ENCODE data around the gene IER5. TPM values are rescaled to one million over a fixed set of nuclear protein-coding genes. Genes with fewer than 3 reads are reported as not detected.

The IER5 gene
- total RNA-seq, 1 donor from 2014 or later: 18.0 TPM

DNA sequence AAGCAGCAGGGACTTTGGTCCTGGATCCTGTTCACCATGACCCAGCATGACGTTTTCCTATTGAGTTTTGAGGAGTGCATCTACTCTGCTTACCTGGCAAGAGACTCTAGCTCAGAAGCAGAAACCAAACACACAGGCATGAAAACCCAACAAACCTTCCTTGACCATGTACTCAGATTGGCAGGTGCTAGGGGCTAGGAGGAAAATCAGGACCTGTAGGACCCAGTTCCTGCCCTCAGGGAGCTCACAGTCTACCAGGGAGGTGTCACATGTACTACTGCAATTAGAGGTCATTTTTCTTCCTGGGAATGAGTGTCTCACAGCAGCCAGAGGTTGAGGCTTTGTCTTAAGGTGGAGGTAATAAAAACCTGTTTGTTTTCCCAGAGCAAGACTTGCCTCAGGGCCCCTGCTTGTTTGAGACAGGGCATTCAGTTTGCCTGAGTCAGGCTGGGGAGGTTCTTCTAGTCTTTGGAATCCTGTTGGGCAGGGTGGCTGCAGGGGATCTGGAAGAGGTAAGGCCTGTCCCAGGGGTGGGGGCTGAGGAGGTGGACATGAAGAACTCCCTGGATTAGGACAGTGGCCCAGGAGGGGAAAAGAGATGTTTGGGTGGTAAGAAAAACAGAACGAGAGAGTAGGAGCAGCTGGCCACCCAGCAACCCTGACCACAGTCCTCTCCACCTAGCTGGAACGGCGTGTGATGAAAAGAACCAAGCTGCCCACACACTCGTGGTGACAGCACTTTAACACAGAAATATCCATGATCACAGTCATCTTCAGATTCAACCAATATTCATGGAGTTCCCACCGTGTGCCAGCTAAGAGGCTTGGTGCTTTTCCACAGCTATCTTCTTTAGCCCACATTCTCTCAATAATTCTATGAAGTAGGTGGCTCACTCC, 30.8 kb downstream of the IER5 start:
- DNase-seq (ENCODE audit: low spot score): no peak
- TF ChIP-seq, protein P1, sequence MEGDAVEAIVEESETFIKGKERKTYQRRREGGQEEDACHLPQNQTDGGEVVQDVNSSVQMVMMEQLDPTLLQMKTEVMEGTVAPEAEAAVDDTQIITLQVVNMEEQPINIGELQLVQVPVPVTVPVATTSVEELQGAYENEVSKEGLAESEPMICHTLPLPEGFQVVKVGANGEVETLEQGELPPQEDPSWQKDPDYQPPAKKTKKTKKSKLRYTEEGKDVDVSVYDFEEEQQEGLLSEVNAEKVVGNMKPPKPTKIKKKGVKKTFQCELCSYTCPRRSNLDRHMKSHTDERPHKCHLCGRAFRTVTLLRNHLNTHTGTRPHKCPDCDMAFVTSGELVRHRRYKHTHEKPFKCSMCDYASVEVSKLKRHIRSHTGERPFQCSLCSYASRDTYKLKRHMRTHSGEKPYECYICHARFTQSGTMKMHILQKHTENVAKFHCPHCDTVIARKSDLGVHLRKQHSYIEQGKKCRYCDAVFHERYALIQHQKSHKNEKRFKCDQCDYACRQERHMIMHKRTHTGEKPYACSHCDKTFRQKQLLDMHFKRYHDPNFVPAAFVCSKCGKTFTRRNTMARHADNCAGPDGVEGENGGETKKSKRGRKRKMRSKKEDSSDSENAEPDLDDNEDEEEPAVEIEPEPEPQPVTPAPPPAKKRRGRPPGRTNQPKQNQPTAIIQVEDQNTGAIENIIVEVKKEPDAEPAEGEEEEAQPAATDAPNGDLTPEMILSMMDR (IDR thresholded peaks at IDR 0.05; ENCODE audit: unreplicated experiment): no peak
- Mint-ChIP-seq H3K27ac (ENCODE audit: unreplicated experiment) (no peak overlapping the region), H3K4me3 (ENCODE audit: unreplicated experiment) (no peak overlapping the region), H3K4me1 (ENCODE audit: unreplicated experiment) (peaks cover 16% of the 10 kb centered on the region), H3K9me3 (ENCODE audit: unreplicated experiment) (no peaks in the 10 kb centered on the region), H3K27me3 (ENCODE audit: unreplicated experiment) (peaks cover 15% of the 10 kb centered on the region), H3K36me3 (ENCODE audit: low read depth, unreplicated experiment) (peaks cover 3% of the 10 kb centered on the region)

DNA sequence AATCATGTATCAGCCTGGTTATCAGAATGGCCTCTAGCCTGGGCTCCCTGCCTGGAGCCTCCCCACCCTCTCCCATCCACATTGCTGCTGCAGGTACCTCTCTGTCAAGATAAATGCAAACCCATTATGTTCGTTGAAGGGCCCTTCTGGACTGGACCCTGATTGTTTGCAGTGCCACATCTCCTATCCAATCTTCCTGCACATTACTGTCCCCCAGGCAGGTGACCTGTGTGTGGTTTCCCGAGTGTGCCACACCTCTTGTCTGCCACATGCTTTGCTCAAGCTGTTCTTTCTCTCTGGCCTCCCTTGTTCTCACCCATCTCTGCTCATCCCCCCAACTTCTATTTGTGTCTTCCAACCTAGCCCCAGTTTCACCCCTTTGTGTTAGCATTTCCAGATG, 32.4 kb downstream of the IER5 start:
- no peak for DNase-seq (ENCODE audit: low spot score)
- peaks cover 25% of the 10 kb centered on the region for H3K4me1 Mint-ChIP-seq (ENCODE audit: unreplicated experiment)
- peak overlapping the region; percentile 1 for H3K27ac Mint-ChIP-seq (ENCODE audit: unreplicated experiment)

DNA sequence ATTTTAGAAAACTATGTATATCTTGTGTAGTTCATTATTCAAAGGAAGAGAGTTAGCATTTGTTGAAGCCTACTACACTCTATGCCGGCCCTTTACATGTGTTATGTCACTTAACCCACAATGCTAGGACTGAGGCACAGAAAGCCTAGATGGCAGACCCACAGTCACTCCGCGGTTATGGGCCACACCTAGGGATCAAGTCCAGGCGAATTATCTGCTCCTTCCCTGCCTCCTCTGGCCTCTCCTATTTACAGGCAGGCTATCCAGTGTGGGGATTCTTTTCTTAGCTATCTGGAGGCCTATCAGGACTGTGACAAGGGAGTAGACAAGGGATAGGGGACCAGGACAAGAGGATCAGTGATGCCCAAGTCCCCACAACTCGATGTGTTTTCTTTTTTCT, 33.0 kb downstream of the IER5 start:
- H3K27ac Mint-ChIP-seq (ENCODE audit: unreplicated experiment): no peak overlapping the region
- H3K9me3 Mint-ChIP-seq (ENCODE audit: unreplicated experiment): no peaks in the 10 kb centered on the region
- TF ChIP-seq, protein P1 (IDR thresholded peaks at IDR 0.05; ENCODE audit: unreplicated experiment): no peak
- no peak overlapping the region for H3K4me3 Mint-ChIP-seq (ENCODE audit: unreplicated experiment)
- peaks cover 20% of the 10 kb centered on the region for H3K27me3 Mint-ChIP-seq (ENCODE audit: unreplicated experiment)
- DNase-seq (ENCODE audit: low spot score): no peak
- H3K4me1 Mint-ChIP-seq (ENCODE audit: unreplicated experiment): peaks cover 25% of the 10 kb centered on the region
- peaks cover 3% of the 10 kb centered on the region for H3K36me3 Mint-ChIP-seq (ENCODE audit: low read depth, unreplicated experiment)

More for the DNA sequence above, 32.4 kb downstream of the IER5 start:
- TF ChIP-seq, protein P1 (IDR thresholded peaks at IDR 0.05; ENCODE audit: unreplicated experiment): no peak
- H3K36me3 Mint-ChIP-seq (ENCODE audit: low read depth, unreplicated experiment): peaks cover 3% of the 10 kb centered on the region
- H3K9me3 Mint-ChIP-seq (ENCODE audit: unreplicated experiment): no peaks in the 10 kb centered on the region
- peaks cover 20% of the 10 kb centered on the region for H3K27me3 Mint-ChIP-seq (ENCODE audit: unreplicated experiment)
- H3K4me3 Mint-ChIP-seq (ENCODE audit: unreplicated experiment): no peak overlapping the region

GRCh38 chr1:181122222-181122621, 33.7 kb downstream of the IER5 start:
- H3K4me1 Mint-ChIP-seq (ENCODE audit: unreplicated experiment): peaks cover 22% of the 10 kb centered on the region
- no peaks in the 10 kb centered on the region for H3K36me3 Mint-ChIP-seq (ENCODE audit: low read depth, unreplicated experiment)
- TF ChIP-seq, protein P1 (IDR thresholded peaks at IDR 0.05; ENCODE audit: unreplicated experiment): no peak
- no peak overlapping the region for H3K27ac Mint-ChIP-seq (ENCODE audit: unreplicated experiment)
- H3K9me3 Mint-ChIP-seq (ENCODE audit: unreplicated experiment): no peaks in the 10 kb centered on the region
- peaks cover 17% of the 10 kb centered on the region for H3K27me3 Mint-ChIP-seq (ENCODE audit: unreplicated experiment)
- H3K4me3 Mint-ChIP-seq (ENCODE audit: unreplicated experiment): no peak overlapping the region
- no peak for DNase-seq (ENCODE audit: low spot score)

DNA sequence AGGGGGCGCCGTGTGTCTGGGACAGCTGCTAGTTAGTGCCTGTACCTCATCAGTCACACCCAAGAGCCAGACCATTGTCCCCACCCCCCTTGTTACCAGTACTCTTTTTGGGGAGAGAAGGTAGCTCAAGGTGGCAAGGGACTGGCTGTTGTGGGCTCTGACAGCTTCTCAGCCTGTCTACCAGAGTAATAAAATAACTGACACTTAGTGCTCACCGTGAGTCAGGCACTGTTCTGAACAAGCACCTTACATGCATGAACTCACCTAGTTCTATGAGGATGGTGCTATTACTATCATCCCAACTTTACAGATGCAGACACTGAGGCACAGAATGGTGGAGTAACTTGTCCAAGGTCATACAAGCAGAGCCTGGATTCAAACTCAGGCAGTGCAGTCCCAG, 34.7 kb downstream of the IER5 start:
- no peak for DNase-seq (ENCODE audit: low spot score)
- peaks cover 15% of the 10 kb centered on the region for H3K27me3 Mint-ChIP-seq (ENCODE audit: unreplicated experiment)
- no peak overlapping the region for H3K4me3 Mint-ChIP-seq (ENCODE audit: unreplicated experiment)
- no peaks in the 10 kb centered on the region for H3K36me3 Mint-ChIP-seq (ENCODE audit: low read depth, unreplicated experiment)
- TF ChIP-seq, protein P1 (IDR thresholded peaks at IDR 0.05; ENCODE audit: unreplicated experiment): no peak
- H3K9me3 Mint-ChIP-seq (ENCODE audit: unreplicated experiment): no peaks in the 10 kb centered on the region
- no peak overlapping the region for H3K27ac Mint-ChIP-seq (ENCODE audit: unreplicated experiment)
- peaks cover 21% of the 10 kb centered on the region for H3K4me1 Mint-ChIP-seq (ENCODE audit: unreplicated experiment)
